A673 (cell line): Measurements from ENCODE around the gene CREB3L2. TPM values are rescaled to one million over a fixed set of nuclear protein-coding genes. Genes with fewer than 3 reads are reported as not detected.

Experiments used
- BruUV-seq: library from RNA; stranded (reverse); fragments of 400-500 nt; replicated peaks from 2 replicates; lab custom pipeline; 2021; lab: Mats Ljungman, UMichigan
- CTCF ChIA-PET: fragments of 300-600 bp; sonication (Branson Sonifier 250); formaldehyde crosslinking; loops from one replicate; lab custom pipeline; 2022; ENCODE audit warnings: antibody characterized with exemption; lab: Charles Lee
- POLR2A ChIA-PET: fragments of 300-600 bp; sonication (Branson Sonifier 250); formaldehyde crosslinking; loops from one replicate; lab custom pipeline; 2022; ENCODE audit warnings: antibody characterized with exemption; ENCODE audit not compliant: low non-redundant PET; lab: Charles Lee
- DNase-seq: peaks from one replicate; pipeline ENCODE4 v3.0.0-alpha.2; 2015; ENCODE audit warnings: low spot score
- H3K27ac ChIP-seq: fragments of 200-600 bp; sonication (generic); 2 replicates; pipeline ENCODE4 v1.5.1; 2016; ENCODE audit warnings: mixed run types, low read depth, mild to moderate bottlenecking, mixed read lengths, antibody characterized with exemption, low read length; ENCODE audit not compliant: poor library complexity, severe bottlenecking
- H3K27me3 ChIP-seq: fragments of 200-600 bp; sonication (generic); replicated peaks from 2 replicates; pipeline ENCODE4 v1.6.1; 2017; ENCODE audit warnings: mixed run types, low read depth, mild to moderate bottlenecking, mixed read lengths, antibody characterized with exemption, low read length; ENCODE audit not compliant: insufficient read depth, poor library complexity
- H3K36me3 ChIP-seq: fragments of 200-600 bp; sonication (generic); 2 replicates; pipeline ENCODE4 v1.6.1; 2016; ENCODE audit warnings: mixed run types, mild to moderate bottlenecking, mixed read lengths, antibody characterized with exemption, low read length; ENCODE audit not compliant: insufficient read depth, poor library complexity, severe bottlenecking
- H3K4me1 ChIP-seq: fragments of 200-600 bp; sonication (generic); 2 replicates; pipeline ENCODE4 v1.6.1; 2017; ENCODE audit warnings: mixed run types, mild to moderate bottlenecking, mixed read lengths, antibody characterized with exemption, low read length; ENCODE audit not compliant: insufficient read depth, poor library complexity, severe bottlenecking
- H3K4me3 ChIP-seq: fragments of 200-600 bp; sonication (generic); 2 replicates; pipeline ENCODE4 v1.5.1; 2016; ENCODE audit warnings: low read depth, mixed run types, mild to moderate bottlenecking, mixed read lengths, low read length; ENCODE audit not compliant: poor library complexity, severe bottlenecking
- H3K9me3 ChIP-seq: fragments of 200-600 bp; sonication (generic); 2 replicates; pipeline ENCODE4 v1.6.1; 2016; ENCODE audit warnings: mixed run types, low read depth, mild to moderate bottlenecking, mixed read lengths, antibody characterized with exemption, low read length; ENCODE audit not compliant: poor library complexity, severe bottlenecking
- CTCF ChIP-seq: fragments of 300-800, 200-600 bp; sonication (generic); conservative IDR thresholded peaks from 2 replicates; pipeline ENCODE4 v1.5.1; 2017; ENCODE audit warnings: low read depth, mild to moderate bottlenecking, antibody characterized with exemption, low read length, moderate library complexity, mixed read lengths
- EZH2 ChIP-seq: fragments of 200-600 bp; sonication (generic); IDR thresholded peaks from 2 replicates; pipeline ENCODE4 v1.6.1; 2017; ENCODE audit warnings: borderline replicate concordance, low read depth, mild to moderate bottlenecking, mixed read lengths, antibody characterized with exemption, low read length; ENCODE audit not compliant: poor library complexity, severe bottlenecking
- intact Hi-C: fragments of 100-400 bp; cut with micrococcal nuclease; formaldehyde crosslinking; loops from one replicate; pipeline ENCODE4 v1.10.0; 2022; ENCODE audit not compliant: unreplicated experiment
- total RNA-seq: library from RNA; stranded (reverse); gene quantifications from 2 replicates; pipeline ENCODE4 v1.2.3, GENCODE V29; 2021

Gene CREB3L2
- total RNA-seq, 1 experiment from 2014 or later: 17.0 TPM

GRCh38 chr7:137935884-137936508 is 65.9 kb downstream of the CREB3L2 start:
- ChIA-PET CTCF (no interaction called here), POLR2A (no interaction called here)
- H3K27ac ChIP-seq: no peak overlapping the region

GRCh38 chr7:137934941-137935883 is 66.7 kb downstream of the CREB3L2 start:
- ChIA-PET POLR2A (no interaction called here), CTCF (no interaction called here)
- H3K4me1 ChIP-seq: peaks cover 20% of the 10 kb centered on the region
- H3K36me3 ChIP-seq: no peaks in the 10 kb centered on the region
- intact Hi-C loops: no loop called here
- H3K27me3 ChIP-seq: no peaks in the 10 kb centered on the region
- TF ChIP-seq EZH2: no peak
- no peak for TF ChIP-seq CTCF
- BruUV-seq: no TSS peak
- DNase-seq: no peak
- no peak overlapping the region for H3K27ac ChIP-seq
- H3K9me3 ChIP-seq: no peaks in the 10 kb centered on the region
- H3K4me3 ChIP-seq: no peak overlapping the region

More at GRCh38 chr7:137935884-137936508, 65.9 kb downstream of the CREB3L2 start:
- no TSS peak for BruUV-seq
- Histone ChIP-seq H3K4me3 (no peak overlapping the region), H3K9me3 (no peaks in the 10 kb centered on the region), H3K36me3 (no peaks in the 10 kb centered on the region), H3K4me1 (peaks cover 20% of the 10 kb centered on the region), H3K27me3 (no peaks in the 10 kb centered on the region)
- intact Hi-C loops: no loop called here
- no peak for DNase-seq
- TF ChIP-seq CTCF (no peak), EZH2 (no peak)

- TF ChIP-seq EZH2: no peak
- H3K27me3 ChIP-seq: no peaks in the 10 kb centered on the region
- POLR2A ChIA-PET: no interaction called here
- H3K27ac ChIP-seq: no peak overlapping the region
- no peaks in the 10 kb centered on the region for H3K36me3 ChIP-seq
- no peaks in the 10 kb centered on the region for H3K9me3 ChIP-seq
- no TSS peak for BruUV-seq
- no peak overlapping the region for H3K4me3 ChIP-seq
- CTCF ChIA-PET: no interaction called here
- intact Hi-C loops: no loop called here
- no peak for DNase-seq
- H3K4me1 ChIP-seq: peaks cover 20% of the 10 kb centered on the region
Measured at GRCh38 chr7:137934176-137934826, 67.6 kb downstream of the CREB3L2 start.
